Measurements from ENCODE around the gene CCDC178.
"Not testable (repeated sequence)": the region's sequence is repeated elsewhere in the genome, so short reads cannot be mapped to it uniquely, and the experiment has no call there.

The CCDC178 gene

DNA sequence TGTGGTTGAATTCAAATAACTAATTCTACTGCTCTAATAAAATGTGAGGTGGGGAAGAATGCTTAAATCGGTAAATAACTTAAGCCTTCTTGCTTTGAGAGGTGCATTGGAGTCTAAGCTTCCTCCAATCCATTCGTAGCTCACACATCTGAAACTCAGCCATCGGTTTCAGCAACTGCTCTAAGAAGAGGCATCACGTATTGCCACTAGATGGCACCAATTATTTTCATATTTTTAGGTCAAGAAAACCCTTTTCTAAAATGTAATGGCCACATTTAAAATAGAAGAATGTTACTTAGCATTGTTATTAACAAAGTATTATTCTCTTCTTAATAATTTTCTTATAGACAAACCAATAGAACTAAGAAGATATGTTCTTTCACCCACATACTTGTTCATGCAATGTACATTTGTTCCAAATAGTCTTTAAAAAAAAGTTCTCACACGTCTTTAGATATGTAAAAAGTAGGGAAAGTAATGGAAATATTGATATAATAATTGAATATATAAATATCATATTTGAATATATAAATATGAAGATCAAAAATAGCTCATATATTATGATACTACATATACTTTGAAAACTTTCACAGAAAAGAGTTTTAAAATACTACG, 229.8 kb downstream of the CCDC178 start:
- DNase-seq, result no peak

DNA sequence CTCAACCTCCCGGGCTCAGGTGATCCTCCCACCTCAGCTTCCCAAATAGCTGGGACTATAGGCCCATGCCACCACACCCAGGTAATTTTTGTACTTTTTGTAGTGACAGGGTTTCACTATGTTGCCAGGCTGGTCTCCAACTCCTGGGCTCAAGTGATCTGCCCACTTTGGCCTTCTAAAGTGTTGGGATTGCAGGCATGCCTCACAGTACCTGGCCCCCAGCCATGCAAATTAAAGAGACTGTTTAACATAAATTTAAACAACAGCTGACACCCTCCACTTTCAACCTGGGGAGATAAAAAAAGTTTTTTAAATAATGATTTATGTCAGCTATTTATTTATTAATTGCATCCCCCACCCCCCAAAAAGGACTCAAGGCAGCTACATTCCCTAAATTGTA, 234.7 kb downstream of the CCDC178 start:
- DNase-seq, result no peak

DNA sequence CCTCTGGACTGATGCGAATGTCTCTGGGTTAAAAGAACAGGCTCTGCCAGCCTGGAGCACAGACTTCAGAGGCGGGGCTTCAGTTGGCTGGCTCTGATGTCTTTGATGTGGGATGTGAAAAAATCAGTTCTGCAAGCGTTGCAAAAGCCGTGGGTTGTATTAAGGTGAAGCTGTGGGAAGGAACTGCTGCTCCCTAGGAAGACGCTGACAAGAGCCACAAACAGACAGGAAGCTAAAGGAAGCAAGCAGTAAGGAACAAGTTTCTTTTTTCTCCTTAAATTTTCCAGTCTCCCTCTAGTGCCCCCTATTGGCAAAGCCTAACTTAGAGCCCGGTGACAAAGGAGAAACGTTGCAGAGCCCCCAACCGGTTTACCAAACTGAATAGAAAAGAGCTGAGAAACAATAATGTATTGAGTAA, 239.0 kb downstream of the CCDC178 start:
- no peak for DNase-seq

DNA sequence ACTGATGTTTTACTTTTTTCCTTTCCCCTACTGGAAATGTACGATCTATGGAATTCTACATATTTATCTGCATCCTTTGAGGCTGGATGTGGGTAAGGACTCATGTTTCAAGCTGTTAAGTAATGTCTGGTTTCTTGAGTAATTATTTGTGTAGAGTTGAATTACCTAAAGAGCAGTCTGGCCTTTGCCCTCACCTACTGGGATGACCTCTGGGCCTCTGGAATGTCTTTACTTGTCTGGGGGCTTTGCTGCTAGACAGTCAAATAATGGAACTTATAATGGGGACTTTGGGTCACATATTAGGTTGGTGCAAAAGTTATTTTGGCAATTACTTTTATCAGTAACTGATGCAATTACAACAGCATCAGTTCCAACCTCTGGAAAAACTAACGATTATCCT, 244.7 kb downstream of the CCDC178 start:
- no peak for DNase-seq

DNA sequence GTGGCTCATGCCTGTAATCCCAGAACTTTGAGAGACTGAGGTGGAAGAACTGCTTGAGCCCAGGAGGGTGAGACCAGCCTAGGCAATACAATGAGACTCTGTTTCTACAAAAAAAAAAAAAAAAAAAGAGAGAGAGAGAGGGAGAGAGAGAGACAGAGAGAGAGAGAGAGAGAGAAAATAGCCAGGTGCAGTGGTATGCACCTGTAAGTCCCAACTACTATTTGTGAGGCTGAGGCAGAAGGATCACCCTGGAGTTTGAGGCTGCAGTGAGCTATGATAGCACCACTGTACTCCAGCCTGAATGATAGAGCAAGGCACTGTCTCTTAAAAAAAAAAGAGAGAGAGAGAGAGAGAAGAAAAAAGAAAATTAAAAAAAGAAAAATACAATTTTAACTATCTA, 245.7 kb downstream of the CCDC178 start:
- DNase-seq, result no peak

DNA sequence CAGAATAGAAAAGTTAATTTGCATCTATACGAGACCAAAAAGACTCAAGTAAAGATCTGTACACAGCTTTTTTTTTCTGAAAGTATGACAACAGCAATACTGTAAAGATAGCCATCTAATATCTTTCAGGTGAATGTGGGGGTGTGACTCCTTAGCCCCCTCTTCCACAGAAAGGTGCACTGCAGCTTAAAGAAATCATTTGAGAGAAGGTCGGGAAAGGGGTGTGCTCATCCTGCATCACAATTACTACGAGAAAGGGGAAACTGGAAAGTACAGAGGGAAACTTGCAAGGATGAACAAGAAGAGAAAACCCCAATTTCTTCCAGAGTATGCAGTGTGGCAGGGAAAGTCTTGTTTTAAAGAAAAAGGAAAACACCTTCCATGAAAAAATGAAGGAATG, 255.6 kb downstream of the CCDC178 start:
- no peak for DNase-seq

DNA sequence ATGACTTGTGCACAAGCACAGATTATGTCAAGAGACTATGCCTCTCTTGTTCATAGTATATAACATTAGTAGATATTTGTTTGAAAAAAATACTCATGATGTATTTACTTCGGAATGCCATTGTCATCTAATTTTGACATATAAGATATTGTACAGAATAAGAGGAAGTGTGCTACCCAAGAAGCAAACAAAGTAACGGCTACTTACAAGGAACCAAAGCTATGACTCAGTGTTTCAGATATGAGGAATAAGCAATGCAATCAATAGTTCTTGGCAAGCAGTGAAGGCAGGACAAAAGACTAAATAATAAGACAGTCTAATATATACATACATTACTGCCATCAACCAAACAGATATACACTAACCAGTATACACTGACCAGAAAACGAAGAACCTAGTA, 256.3 kb downstream of the CCDC178 start:
- no peak for DNase-seq

DNA sequence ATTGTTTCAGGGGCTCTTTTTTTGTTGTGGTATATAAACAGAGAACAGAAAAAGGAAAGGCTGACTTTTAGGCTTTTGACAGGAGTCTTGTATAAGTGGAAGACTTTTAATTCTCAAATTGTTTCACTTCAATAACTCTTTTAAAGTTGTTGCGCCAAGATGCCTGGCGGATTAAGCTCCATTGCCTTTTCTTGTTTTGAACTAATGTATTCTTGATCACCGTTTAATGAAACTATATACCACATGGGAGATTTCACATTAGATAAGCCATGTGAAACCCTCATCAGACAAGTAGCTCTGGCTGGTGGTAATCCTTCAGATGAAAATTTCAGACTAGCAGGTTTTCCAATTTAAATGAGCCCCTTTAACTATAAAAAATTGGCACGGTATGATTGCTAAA, 257.4 kb downstream of the CCDC178 start:
- no peak for DNase-seq

DNA sequence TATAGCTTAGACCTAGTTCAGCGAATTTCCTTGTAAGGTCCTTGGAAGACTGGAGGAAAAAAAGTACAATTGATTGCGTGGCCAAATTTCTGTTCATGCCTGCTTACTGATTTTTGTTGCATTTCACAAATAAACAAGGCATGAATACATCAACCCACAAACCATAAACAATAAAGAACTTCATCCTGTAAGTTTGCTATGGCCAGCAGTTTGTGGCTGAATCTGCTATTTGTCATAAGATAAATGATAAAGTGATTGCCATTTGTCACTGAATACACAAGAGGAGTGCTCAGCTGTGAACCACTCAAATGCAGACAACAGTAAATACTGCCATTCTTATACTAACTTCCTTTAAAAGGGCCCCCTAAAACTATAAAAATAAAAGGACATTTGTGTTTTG, 259.5 kb downstream of the CCDC178 start:
- no peak for DNase-seq

DNA sequence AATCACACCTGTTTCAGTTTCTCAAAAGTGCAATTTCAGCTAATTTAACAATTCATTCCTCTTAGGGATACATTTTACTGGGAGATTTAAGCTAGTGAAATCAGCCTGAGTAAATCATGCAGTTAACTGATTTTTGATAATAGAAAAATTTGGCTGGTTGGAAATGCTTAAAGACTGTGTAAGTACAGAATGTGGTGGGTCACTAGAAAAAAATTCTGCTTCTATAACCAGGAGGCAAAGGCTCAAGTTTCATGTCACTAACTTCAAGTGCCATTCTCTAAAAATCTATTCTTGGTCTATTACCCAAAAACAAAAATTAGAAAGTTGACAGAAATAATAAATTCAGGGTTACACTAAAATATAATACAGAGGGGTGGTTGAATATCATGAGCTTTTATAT, 271.3 kb downstream of the CCDC178 start:
- DNase-seq, result no peak

DNA sequence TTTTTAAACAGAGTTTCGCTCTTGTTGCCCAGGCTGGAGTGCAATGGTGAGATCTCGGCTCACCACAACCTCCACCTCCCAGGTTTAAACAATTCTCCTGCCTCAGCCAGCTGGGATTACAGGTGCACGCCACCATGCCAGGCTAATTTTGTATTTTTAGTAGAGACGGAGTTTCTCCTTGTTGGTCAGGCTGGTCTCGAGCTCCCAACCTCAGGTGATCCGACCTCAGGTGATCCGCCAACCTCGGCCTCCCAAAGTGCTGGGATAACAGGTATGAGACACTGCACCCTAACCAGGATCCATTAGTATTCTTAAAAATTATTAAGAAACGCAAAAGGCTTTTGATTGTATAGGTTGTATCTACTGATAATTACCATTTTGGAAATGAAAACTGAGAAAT, 276.4 kb downstream of the CCDC178 start:
- not testable (repeated sequence) for DNase-seq

DNA sequence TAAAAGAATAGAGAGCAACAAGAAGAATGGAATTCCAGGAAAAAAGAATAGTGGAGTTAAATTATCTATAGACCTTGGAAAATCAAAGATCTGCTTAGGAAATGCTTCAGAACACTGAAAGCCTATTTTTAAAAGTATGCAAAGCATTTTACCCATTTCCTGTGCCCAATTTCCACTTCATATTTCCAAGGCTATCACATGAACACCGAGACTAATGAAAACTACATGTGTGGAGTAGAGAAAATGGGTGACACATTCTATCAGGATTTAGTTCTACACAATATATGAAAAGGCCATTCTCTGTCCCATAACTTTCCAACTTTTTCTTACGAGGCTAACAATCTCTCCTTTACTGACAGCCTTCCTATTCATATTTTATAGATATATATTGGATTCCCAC, 279.4 kb downstream of the CCDC178 start:
- DNase-seq, result no peak

DNA sequence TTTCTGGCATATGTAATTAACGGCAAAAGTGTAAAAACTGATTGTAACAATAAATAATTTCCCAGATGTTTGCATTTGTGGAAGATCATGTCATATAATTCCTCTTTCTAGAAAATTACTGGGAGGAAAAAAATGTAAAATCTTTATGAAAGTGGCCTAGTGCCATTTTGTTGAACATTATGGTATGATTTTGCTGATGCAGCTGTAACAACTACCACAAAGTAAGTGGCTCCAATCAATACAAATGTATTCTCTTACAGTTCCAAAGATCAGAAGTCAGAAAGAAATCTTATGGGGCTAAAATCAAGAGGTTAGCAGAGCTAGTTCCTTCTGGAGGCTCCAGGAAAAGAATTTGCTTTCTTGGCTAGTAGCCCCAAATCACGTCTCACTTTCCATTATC, 281.4 kb downstream of the CCDC178 start:
- no peak for DNase-seq

DNA sequence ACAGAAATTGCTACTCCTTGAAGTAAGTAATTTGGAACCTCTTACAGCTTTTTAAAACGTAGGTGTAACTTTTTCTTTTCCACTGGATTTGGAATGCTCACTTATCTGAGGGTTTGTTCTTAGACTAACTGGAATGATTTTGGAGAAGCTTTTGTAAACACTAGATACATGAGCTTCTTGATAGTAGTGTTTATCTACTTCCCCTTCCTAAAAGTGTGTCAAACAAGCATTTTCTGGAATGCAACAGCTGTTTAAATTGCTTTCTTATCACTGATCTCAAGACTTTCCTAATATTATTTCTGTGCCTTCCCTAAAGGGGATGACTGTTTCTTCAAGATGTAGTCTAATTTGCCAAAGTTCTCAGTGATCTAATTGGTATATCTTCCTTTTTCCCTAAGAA, 282.6 kb downstream of the CCDC178 start:
- DNase-seq, result no peak

DNA sequence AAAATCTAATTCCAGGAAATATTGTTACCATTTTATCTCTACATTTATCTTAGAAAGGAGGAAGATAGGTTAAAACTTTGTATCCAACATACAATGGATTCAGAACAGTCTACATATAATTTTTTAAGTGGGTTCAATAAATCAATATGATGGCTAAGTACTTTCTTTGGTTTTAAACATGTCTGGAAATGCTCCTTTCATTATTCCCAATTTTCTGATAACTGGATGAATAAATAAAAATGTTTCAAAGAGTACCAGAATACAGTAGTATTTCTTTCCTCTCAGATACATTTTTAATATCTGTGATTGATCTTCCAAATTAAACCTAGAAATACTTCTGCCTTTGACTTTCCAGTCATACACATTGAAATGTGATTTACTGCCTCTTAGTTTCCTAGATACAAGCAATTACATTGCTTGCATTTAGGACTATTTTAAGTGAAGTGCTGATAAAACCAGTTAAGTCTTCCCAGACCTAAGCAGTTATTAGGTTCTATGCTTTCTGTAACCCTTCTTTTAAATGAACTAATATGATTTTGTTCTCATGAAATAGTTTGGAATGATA, 283.5 kb downstream of the CCDC178 start:
- DNase-seq, result no peak

DNA sequence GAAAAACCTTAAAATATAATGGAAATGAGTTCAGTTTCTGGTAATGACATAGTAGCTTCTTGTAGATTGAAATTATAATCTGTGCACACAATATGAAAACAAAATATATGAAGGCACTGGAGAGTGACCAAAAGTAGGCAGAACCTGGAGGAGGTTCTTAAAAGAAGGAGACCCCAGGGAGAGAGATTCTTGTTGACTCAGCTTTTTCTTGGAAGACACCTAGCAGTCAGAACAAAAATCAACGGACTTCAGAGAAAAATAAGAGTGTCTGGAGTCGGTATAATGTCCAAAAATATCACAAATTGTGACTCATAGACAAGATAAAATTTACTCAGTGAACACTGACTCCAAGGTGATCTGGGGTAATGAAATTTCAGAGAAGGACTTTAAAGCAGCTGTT, 286.5 kb downstream of the CCDC178 start:
- no peak for DNase-seq

DNA sequence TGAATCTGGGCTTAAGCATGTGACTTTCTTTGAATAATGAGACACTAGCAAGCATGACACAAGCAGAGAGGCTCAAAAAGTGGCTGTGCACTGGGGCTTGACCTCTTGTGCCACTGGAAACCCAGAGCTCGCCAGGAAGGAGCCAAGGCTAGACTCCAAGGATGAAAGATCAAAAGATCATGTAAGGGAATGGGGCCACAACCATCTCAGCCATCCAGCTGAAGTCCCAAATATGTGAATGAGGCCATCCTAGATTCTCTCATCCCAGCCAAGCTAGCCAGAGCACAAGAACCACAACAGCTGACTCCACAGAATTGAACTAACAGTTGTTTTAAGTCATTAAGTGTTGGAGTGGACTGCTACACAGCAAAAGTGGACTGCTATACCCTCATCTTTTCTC, 288.1 kb downstream of the CCDC178 start:
- no peak for DNase-seq

DNA sequence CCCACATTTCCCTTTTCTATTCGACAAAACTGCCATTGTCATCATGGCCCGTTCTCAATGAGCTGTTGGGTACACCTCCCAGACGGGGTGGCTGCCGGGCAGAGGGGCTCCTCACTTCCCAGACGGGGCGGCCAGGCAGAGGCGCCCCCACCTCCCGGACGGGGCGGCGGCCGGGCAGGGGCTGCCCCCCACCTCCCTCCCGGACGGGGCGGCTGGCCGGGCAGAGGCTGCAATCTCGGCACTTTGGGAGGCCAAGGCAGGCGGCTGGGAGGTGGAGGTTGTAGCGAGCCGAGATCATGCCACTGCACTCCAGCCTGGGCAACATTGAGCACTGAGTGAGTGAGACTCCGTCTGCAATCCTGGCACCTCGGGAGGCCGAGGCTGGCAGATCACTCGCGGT, 292.7 kb downstream of the CCDC178 start:
- DNase-seq, result not testable (repeated sequence)

DNA sequence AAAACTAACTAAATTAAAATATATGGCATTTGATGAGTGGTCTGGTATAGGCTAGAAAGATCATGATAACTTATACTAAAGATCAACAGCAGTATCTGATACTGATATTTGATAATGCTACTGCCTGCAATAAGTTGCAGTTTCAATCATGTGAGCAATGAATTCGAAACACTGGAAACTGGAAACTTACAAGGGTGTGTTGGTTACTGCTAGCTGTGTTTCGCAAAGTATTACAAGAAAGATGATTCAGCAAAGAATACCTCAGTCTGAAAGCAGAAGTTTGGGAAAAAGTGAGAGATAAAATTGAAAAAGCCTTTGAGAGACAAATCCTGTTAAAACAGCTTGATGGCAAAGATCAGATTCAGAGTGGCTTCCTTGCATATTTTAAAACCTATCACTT, 294.5 kb downstream of the CCDC178 start:
- no peak for DNase-seq

DNA sequence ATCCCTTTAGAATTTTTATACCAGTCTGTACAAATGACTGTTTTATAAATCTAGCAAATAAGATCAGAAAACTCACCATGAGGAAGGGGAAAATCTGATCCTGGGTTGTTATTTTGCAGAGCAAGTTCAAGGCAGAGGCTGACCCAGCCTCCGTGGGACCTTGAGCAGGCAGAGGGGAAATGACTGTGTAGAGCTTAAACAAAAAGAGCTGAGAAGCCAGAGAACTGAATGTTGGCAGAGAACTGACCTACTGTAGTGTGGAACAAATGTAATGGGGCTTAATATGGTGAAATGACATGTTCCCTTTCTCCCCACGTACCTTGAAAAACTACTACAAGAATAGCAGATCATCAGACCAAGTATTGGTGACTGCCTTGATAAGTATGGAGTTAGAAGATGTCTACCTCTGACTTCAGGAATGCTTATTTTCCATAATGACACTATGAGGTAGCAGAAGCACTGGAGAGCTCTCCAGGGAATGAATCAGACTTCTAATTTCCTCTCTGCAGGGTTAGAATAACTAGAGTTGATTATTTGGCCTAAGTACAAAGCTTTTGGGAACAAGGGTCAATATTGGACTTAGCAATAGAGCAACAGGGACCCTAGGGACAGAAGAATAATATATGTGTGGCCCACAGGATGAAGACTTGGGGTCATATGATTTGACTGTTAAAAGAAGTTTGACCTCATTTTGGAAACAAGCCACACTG, 304.4 kb downstream of the CCDC178 start:
- no peak for DNase-seq

DNA sequence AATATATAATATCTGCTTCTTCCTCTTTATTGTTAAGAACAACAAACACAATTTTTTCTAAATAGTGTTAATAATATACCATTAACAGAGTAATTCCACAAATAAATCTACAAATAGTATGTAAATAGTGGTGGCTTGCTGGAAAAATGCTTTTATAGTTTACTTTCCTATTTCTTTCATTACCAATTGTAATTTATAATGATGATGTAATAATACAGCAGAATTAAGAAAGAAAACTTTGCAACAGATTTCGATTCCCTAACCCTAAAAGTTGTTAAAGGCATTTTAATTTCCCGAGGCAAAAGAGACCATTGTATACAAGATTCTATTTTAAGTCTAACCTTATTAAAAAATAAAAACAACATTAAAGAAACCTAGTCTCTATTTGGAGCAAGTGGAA, 307.9 kb downstream of the CCDC178 start:
- DNase-seq, result no peak

DNA sequence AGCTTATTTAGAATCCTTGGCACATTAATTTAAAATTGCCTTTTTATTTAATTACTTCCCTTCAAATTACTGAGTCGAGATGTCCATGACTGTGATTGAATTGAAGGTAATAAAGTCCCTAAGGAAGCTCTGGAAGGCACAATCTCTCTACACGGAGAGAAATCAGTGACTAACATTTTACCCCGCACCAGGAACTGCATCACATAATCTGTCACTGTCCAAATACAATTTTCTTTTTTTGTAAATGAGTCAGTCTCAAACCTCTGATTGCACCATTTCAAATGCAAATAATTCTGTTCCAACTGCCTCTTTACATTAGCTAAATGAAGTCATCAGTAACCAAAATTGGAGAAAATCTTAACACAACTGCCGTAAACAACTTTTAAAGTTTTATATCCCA, 311.9 kb downstream of the CCDC178 start:
- DNase-seq, result no peak

DNA sequence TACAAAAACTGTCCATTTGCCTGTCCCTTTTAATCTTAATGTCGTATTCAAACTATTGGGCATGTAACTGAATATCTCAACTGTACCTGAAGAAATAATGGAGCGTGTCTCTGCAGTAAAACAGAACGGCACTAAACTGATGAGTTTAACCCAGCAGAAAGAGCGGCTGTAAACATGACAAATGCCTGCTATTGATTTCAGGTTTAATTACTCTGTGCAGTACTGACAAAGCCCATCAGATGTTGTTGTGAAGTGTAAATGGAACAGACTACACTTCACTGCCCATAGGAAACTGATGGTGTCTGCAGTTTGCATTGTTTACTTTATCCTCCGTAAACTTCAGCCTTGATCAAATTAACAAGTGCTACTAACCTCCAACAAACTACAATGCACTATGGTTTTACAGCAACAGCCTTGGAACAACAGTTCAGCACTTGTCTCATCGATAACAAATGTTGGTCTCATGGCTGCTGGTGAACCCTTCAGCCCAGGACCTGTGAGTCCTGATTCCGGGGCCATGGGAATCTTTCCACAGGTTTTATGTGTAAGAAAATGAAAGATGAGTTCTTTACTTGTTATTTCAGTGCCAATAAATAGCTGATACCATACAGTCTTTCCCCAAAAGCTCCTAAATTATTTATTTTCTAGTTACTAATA, 316.5 kb downstream of the CCDC178 start:
- DNase-seq, result no peak

DNA sequence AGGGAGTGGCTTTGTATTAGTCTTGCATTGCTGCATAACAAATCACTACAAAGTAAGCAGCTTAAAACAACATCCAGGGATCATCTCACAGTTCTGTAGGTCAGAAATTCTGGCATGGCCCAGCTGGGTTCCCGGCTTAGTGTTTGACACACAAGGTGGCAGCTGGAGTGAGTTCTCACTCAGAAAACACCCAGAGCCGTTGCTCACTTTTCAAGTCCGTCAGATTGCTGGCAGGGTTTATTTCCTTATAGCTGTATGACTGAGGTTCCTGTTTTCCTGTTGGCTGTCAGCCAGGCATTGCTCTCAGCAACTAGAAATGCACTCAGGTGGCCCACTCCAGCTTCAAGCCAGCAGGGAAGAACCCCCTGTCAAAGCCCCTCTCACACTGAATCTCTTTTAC, 324.1 kb downstream of the CCDC178 start:
- DNase-seq, result peak in 1 of 2 donors; percentile 2
